HepG2 (cell line): ENCODE data around the gene CLDN22. TPM values are rescaled to one million over a fixed set of nuclear protein-coding genes. Genes with fewer than 3 reads are reported as not detected.

ENCODE experiments used
- ATAC-seq: fragments of 200-7000 bp; cut with Tn5 transposase; 3 replicates; pipeline ENCODE4 v1.9.1; 2020; ENCODE audit warnings: mild to moderate bottlenecking, moderate library complexity
- BruUV-seq: library from RNA; stranded (reverse); fragments of 400-500 nt; replicated peaks from 2 replicates; lab custom pipeline; 2021; lab: Mats Ljungman, UMichigan
- CTCF ChIA-PET: fragments of 300-600 bp; formaldehyde crosslinking; extraction: SDS; loops from one replicate; lab custom pipeline; 2021; ENCODE audit warnings: low total read pairs, inconsistent platforms, low intra/inter-chr PET ratio; lab: Yijun Ruan, JAX
- POLR2A ChIA-PET: fragments of 350-600 bp; sonication (Branson Sonifier 250); formaldehyde crosslinking; loops from one replicate; lab custom pipeline; 2020; ENCODE audit warnings: antibody characterized with exemption, inconsistent platforms; lab: Yijun Ruan, JAX
- DNase-seq: peaks from one replicate; pipeline ENCODE4 v3.0.0-alpha.2; 2015; ENCODE audit warnings: low spot score
- FAIRE-seq: peaks from 3 replicates; lab custom pipeline; 2011; peaks lifted over from hg19 to GRCh38; lab: Jason Lieb, UNC
- H2AFZ ChIP-seq: one replicate; pipeline ENCODE4 v1.6.1; 2011; ENCODE audit warnings: low read length, inconsistent platforms
- H3K27ac ChIP-seq: fragments of 300-600 bp; 3 replicates; pipeline ENCODE4 v1.8.0; 2011; ENCODE audit warnings: mixed run types, mild to moderate bottlenecking, mixed read lengths, low read length, inconsistent platforms; ENCODE audit not compliant: insufficient read depth; ENCODE audit errors: extremely low read length
- H3K27me3 ChIP-seq, 2 experiments: fragments of 200-600 bp in 1 of 2; 2 replicates in 1 of 2; 3 replicates in 1 of 2; pipeline versions ENCODE4 v1.6.0 to v1.8.0; 2011; ENCODE audit warnings: low read length in 2 of 2, mild to moderate bottlenecking in 2 of 2, moderate library complexity in 2 of 2, inconsistent platforms in 1 of 2; ENCODE audit not compliant: insufficient read depth in 2 of 2, control insufficient read depth in 1 of 2
- H3K36me3 ChIP-seq, 2 experiments: fragments of 200-600 bp in 1 of 2; replicated peaks in 1 of 2; 2 replicates in 1 of 2; 3 replicates in 1 of 2; pipeline versions ENCODE4 v1.5.1 to v1.8.0; 2011; ENCODE audit warnings: low read length in 2 of 2, inconsistent platforms in 1 of 2; ENCODE audit not compliant: insufficient read depth in 2 of 2, control insufficient read depth in 1 of 2
- H3K4me1 ChIP-seq: 2 replicates; pipeline ENCODE4 v1.5.1; 2012; ENCODE audit warnings: low read length, inconsistent platforms; ENCODE audit not compliant: insufficient read depth
- H3K4me2 ChIP-seq: 2 replicates; pipeline ENCODE4 v1.6.0; 2011; ENCODE audit warnings: low read depth, low read length, inconsistent platforms
- H3K4me3 ChIP-seq, 3 experiments: fragments of 200-600 bp in 1 of 3; sonication (generic), shearing (Covaris generic) in 1 of 3; replicated peaks in 1 of 3; 2 replicates each; pipeline ENCODE4 v1.5.1; 2011 to 2016; ENCODE audit warnings: low read length in 3 of 3, inconsistent platforms in 2 of 3, low read depth in 2 of 3, mild to moderate bottlenecking in 2 of 3, control low read depth in 1 of 3, mixed read lengths in 1 of 3; ENCODE audit not compliant: insufficient read depth in 1 of 3
- H3K79me2 ChIP-seq: one replicate; pipeline ENCODE4 v1.6.1; 2011; ENCODE audit warnings: low read length, inconsistent platforms; ENCODE audit not compliant: insufficient read depth
- H3K9ac ChIP-seq: 2 replicates; pipeline ENCODE4 v1.6.0; 2011; ENCODE audit warnings: mild to moderate bottlenecking, low read depth, low read length, inconsistent platforms; ENCODE audit not compliant: insufficient read depth
- H3K9me3 ChIP-seq: 2 replicates; pipeline ENCODE4 v1.5.1; 2012; ENCODE audit warnings: mild to moderate bottlenecking, low read length
- H4K20me1 ChIP-seq: 2 replicates; pipeline ENCODE4 v1.6.0; 2011; ENCODE audit warnings: inconsistent platforms, mild to moderate bottlenecking, low read length, moderate library complexity; ENCODE audit not compliant: insufficient read depth
- ARNT2 ChIP-seq: sonication (generic); formaldehyde crosslinking; IDR thresholded peaks from 2 replicates; pipeline ENCODE4 v1.8.0; 2022; ENCODE audit warnings: mild to moderate bottlenecking, low read depth, missing genetic modification reagents, moderate library complexity
- CBX2 ChIP-seq, 2 experiments: fragments of 200-600 bp in 1 of 2; sonication (generic); formaldehyde crosslinking in 1 of 2; IDR thresholded peaks; 2 replicates each; pipeline versions ENCODE4 v1.7.0 to v1.8.1; 2018 to 2022; ENCODE audit warnings: low read depth in 2 of 2, low read length in 1 of 2, mild to moderate bottlenecking in 1 of 2, missing genetic modification reagents in 1 of 2
- CHD2 ChIP-seq: IDR thresholded peaks from 2 replicates; pipeline ENCODE4 v1.6.1; 2011; ENCODE audit warnings: low read depth, low read length, improper control_type of control experiment
- HOXA9 ChIP-seq: sonication (generic); formaldehyde crosslinking; IDR thresholded peaks from 2 replicates; pipeline ENCODE4 v1.8.1; 2022; ENCODE audit warnings: missing genetic modification reagents, mild to moderate bottlenecking, moderate library complexity, borderline replicate concordance
- IRX3 ChIP-seq: sonication (generic); formaldehyde crosslinking; IDR thresholded peaks from 2 replicates; pipeline ENCODE4 v1.8.1; 2023; ENCODE audit warnings: mild to moderate bottlenecking, low read depth, missing genetic modification reagents, borderline replicate concordance
- KDM5B ChIP-seq: sonication (generic); formaldehyde crosslinking; IDR thresholded peaks from 2 replicates; pipeline ENCODE4 v1.4.0; 2020; ENCODE audit warnings: missing genetic modification reagents, mild to moderate bottlenecking, borderline replicate concordance
- PHF5A ChIP-seq: IDR thresholded peaks from one replicate; pipeline ENCODE4 v1.6.1; 2018; ENCODE audit warnings: low read depth, missing genetic modification reagents; ENCODE audit not compliant: unreplicated experiment
- SRF ChIP-seq: IDR thresholded peaks from 2 replicates; pipeline ENCODE4 v1.6.1; 2011; ENCODE audit warnings: mild to moderate bottlenecking, low read depth, low read length, moderate library complexity
- USF2 ChIP-seq, 2 experiments: sonication (generic) in 1 of 2; formaldehyde crosslinking in 1 of 2; IDR thresholded peaks; 2 replicates each; pipeline versions ENCODE4 v1.5.1 to v1.6.1; 2011 to 2020; ENCODE audit warnings: borderline replicate concordance in 1 of 2, low read depth in 1 of 2, low read length in 1 of 2, mild to moderate bottlenecking in 1 of 2, missing genetic modification reagents in 1 of 2, moderate library complexity in 1 of 2
- YEATS2 ChIP-seq: sonication (generic); formaldehyde crosslinking; IDR thresholded peaks from 2 replicates; pipeline ENCODE4 v1.4.0; 2020; ENCODE audit warnings: missing genetic modification reagents, borderline replicate concordance
- ZC3H4 ChIP-seq: sonication (generic); formaldehyde crosslinking; IDR thresholded peaks from 2 replicates; pipeline ENCODE4 v1.4.0; 2020; ENCODE audit warnings: missing genetic modification reagents, borderline replicate concordance
- ZNF180 ChIP-seq: sonication (generic); formaldehyde crosslinking; IDR thresholded peaks from 2 replicates; pipeline ENCODE4 v1.4.0; 2020; ENCODE audit warnings: low read depth, missing genetic modification reagents, borderline replicate concordance
- ZNF556 ChIP-seq: sonication (generic); formaldehyde crosslinking; IDR thresholded peaks from 2 replicates; pipeline ENCODE4 v1.4.0; 2020; ENCODE audit warnings: mild to moderate bottlenecking, missing genetic modification reagents, borderline replicate concordance
- ZNF660 ChIP-seq: sonication (generic); formaldehyde crosslinking; IDR thresholded peaks from 2 replicates; pipeline ENCODE4 v1.5.1; 2020; ENCODE audit warnings: mild to moderate bottlenecking, low read depth, missing genetic modification reagents, borderline replicate concordance
- ZNF75D ChIP-seq: sonication (generic); formaldehyde crosslinking; IDR thresholded peaks from 2 replicates; pipeline ENCODE4 v1.8.1; 2023; ENCODE audit warnings: missing genetic modification reagents, mild to moderate bottlenecking, borderline replicate concordance
- WGBS: methylation state at CpG from one replicate; pipeline ENCODE4 v1.1.6; 2017; ENCODE audit warnings: low lambda C conversion rate; 5-methylcytosine and 5-hydroxymethylcytosine counted together
- in situ Hi-C: cut with HindIII; loops from 2 replicates; pipeline ENCODE4 v1.10.0; 2017; ENCODE audit warnings: low pct_unique_long_range_greater_than_20kb; ENCODE audit not compliant: extremely low pct_ligation_motif_present
- intact Hi-C: fragments of 100-400 bp; cut with micrococcal nuclease; formaldehyde crosslinking; loops from one replicate; pipeline ENCODE4 v1.10.0; 2022; ENCODE audit not compliant: unreplicated experiment
- polyA plus RNA-seq, 8 experiments: library from polyadenylated mRNA; depleted of rRNA in 3 of 8; stranded (reverse) in 7 of 8; unstranded in 1 of 8; fragments of >200 nt; fragmentation: Illumina TruSeq in 4 of 8; extraction: Trizol in 4 of 8; gene quantifications; 2 replicates each; pipeline versions ENCODE4 v1.2.1 to v1.2.3, GENCODE V29; 2011 to 2016; ENCODE audit warnings: low read depth in 4 of 8, missing spikeins in 1 of 8, mixed read lengths in 1 of 8; ENCODE audit not compliant: insufficient read depth in 1 of 8
- total RNA-seq, 5 experiments: library from RNA; depleted of rRNA; stranded (reverse); fragments of >200 nt; fragmentation: Illumina TruSeq; extraction: Trizol; gene quantifications; 2 replicates each; pipeline ENCODE4 v1.2.3, GENCODE V29; 2016; ENCODE audit warnings: low read depth in 1 of 5
- TF ChIP-seq, protein P1 (sequence below): sonication (generic); formaldehyde crosslinking; IDR thresholded peaks from 2 replicates; pipeline ENCODE4 v1.8.1; 2023; ENCODE audit warnings: mild to moderate bottlenecking, moderate library complexity, missing genetic modification reagents
- TF ChIP-seq, protein P2 (sequence below): fragments of 450-650 bp; IDR thresholded peaks from 2 replicates; pipeline ENCODE4 v1.6.1; 2017

Gene CLDN22
- total and polyA plus RNA-seq, 2 of the 13 experiments (the other 11 are each of a cell fraction or from before 2014, with no cell fraction given): 0.07 TPM; not detected in 1

DNA sequence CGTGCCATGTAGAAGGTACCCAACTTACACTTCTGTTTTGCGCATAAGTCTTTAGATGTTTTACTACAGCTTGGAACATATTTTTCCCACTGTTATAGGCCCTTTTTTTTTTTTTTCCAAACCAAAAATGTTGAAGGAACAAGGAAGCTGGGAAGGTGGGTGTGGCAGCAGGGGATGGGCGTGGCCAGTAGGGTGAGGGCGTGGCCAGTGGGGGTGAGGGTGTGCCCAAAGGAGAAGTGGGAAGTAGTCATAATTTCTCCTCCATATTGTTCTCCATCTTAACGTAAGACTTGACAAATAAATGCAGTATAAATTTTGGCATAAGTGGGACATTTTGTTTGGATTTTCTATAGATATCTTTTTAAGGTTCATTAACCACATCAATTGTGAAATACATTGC is 30.4 kb downstream of the CLDN22 start:
- FAIRE-seq: no peak
- ATAC-seq: no peak; the same call in 2 of the 3 replicates
- WGBS: 96% methylated on average over 5 of the region's 5 CpGs
- no peak overlapping the region for H3K27ac ChIP-seq
- ChIA-PET POLR2A (no interaction called here), CTCF (no interaction called here)
- in situ Hi-C loops: no loop called here
- H3K4me2 ChIP-seq: no peak overlapping the region
- H3K4me3 ChIP-seq: no peak overlapping the region
- no TSS peak for BruUV-seq
- H3K9me3 ChIP-seq: no peaks in the 10 kb centered on the region
- H3K36me3 ChIP-seq: peaks cover 16 to 75% of the 10 kb centered on the region in 2 experiments
- no peak overlapping the region for H3K9ac ChIP-seq
- no peaks in the 10 kb centered on the region for H4K20me1 ChIP-seq
- H2AFZ ChIP-seq: no peak overlapping the region
- no peak for DNase-seq
- H3K79me2 ChIP-seq: no peaks in the 10 kb centered on the region
- H3K4me1 ChIP-seq: no peaks in the 10 kb centered on the region
- no peaks in the 10 kb centered on the region for H3K27me3 ChIP-seq
- intact Hi-C loops: loop anchor here (5.0 kb wide), 1 partner anchor 118 kb away; no protein-coding TSS in a partner anchor
- TF ChIP-seq ZNF180 (CRISPR knock-in tag) (no peak), ZC3H4 (CRISPR knock-in tag) (no peak), KDM5B (CRISPR knock-in tag) (no peak), CBX2 (IDR thresholded peaks at IDR 0.05; ENCODE audit: low read depth, low read length) (no peak), CBX2 (CRISPR knock-in tag; IDR thresholded peaks at IDR 0.05; ENCODE audit: low read depth) (no peak), SRF (no peak), ARNT2 (CRISPR knock-in tag) (no peak), USF2 (IDR thresholded peaks at IDR 0.05; ENCODE audit: low read depth, low read length) (no peak), USF2 (CRISPR knock-in tag; IDR thresholded peaks at IDR 0.05; ENCODE audit: borderline replicate concordance) (no peak), PHF5A (CRISPR knock-in tag) (no peak), ZNF556 (CRISPR knock-in tag) (no peak), HOXA9 (CRISPR knock-in tag) (no peak), YEATS2 (CRISPR knock-in tag) (no peak), ZNF75D (no peak), ZNF660 (no peak), CHD2 (no peak), IRX3 (CRISPR knock-in tag) (no peak)
- TF ChIP-seq, protein P1, sequence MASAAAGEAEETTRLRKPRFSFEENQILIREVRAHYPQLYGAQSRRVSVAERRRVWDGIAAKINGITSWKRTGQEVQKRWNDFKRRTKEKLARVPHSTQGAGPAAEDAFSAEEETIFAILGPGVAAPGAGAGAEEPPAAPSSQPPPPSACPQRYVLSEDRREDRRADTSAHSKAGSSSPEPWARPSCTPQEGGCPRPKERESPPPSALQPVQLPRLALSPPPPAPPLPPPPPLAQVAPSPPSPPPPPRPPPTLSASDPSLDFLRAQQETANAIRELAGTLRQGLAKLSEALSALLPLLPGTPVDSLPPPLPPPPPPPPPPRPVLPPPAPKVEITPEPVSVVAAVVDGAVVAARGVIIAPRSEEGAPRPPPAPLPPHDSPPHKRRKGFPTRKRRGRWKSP: no peak
- TF ChIP-seq, protein P2, sequence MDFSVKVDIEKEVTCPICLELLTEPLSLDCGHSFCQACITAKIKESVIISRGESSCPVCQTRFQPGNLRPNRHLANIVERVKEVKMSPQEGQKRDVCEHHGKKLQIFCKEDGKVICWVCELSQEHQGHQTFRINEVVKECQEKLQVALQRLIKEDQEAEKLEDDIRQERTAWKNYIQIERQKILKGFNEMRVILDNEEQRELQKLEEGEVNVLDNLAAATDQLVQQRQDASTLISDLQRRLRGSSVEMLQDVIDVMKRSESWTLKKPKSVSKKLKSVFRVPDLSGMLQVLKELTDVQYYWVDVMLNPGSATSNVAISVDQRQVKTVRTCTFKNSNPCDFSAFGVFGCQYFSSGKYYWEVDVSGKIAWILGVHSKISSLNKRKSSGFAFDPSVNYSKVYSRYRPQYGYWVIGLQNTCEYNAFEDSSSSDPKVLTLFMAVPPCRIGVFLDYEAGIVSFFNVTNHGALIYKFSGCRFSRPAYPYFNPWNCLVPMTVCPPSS: no peak
